Esophagus muscularis mucosa (tissue), 4 donors: Measurements from ENCODE around the gene ARPC1A. TPM values are rescaled to one million over a fixed set of nuclear protein-coding genes. Genes with fewer than 3 reads are reported as not detected.

ENCODE experiments used
- DNase-seq: peaks from one replicate; pipeline ENCODE4 v3.0.0-alpha.2; 2017; ENCODE audit errors: extremely low spot score
- H3K27ac ChIP-seq, 4 donors: fragments of 200-600 bp; sonication (generic); replicated peaks in 1 of 4; 1 replicate in 3 of 4; 2 replicates in 1 of 4; pipeline ENCODE4 v1.5.1; 2016 to 2019; ENCODE audit warnings: mild to moderate bottlenecking in 1 of 4
- H3K27me3 ChIP-seq, 4 donors: fragments of 200-600 bp; sonication (generic); one replicate each; pipeline versions ENCODE4 v1.5.1 to v1.6.0; 2016 to 2019
- H3K36me3 ChIP-seq, 4 donors: fragments of 200-600 bp; sonication (generic); one replicate each; pipeline ENCODE4 v1.5.1; 2016 to 2019
- H3K4me1 ChIP-seq, 4 donors: fragments of 200-600 bp; sonication (generic); one replicate each; pipeline ENCODE4 v1.5.1; 2016 to 2019
- H3K4me3 ChIP-seq, 4 donors: fragments of 200-600 bp; sonication (generic); 1 replicate in 2 of 4; 2 replicates in 2 of 4; pipeline ENCODE4 v1.5.1; 2016 to 2019; ENCODE audit warnings: mild to moderate bottlenecking in 4 of 4, moderate library complexity in 1 of 4
- H3K9me3 ChIP-seq, 4 donors: fragments of 200-600 bp; sonication (generic); 1 replicate in 3 of 4; 2 replicates in 1 of 4; pipeline ENCODE4 v1.5.1; 2016 to 2019
- CTCF ChIP-seq, 3 experiments: fragments of 200-600 bp in 2 of 3; fragments of 450-650 bp in 1 of 3; sonication (generic) in 2 of 3; IDR thresholded peaks; one replicate each; pipeline ENCODE4 v1.5.1; 2017 to 2019; ENCODE audit warnings: antibody characterized with exemption in 3 of 3, mild to moderate bottlenecking in 2 of 3, moderate library complexity in 1 of 3
- EP300 ChIP-seq: sonication (generic); formaldehyde crosslinking; IDR thresholded peaks from one replicate; pipeline ENCODE4 v1.6.1; 2017; ENCODE audit warnings: antibody characterized with exemption
- POLR2A ChIP-seq: fragments of 450-650 bp; IDR thresholded peaks from one replicate; pipeline ENCODE4 v1.6.1; 2017; ENCODE audit warnings: antibody characterized with exemption, moderate library complexity, mild to moderate bottlenecking, low read depth
- POLR2AphosphoS5 ChIP-seq, 2 donors: sonication (generic); formaldehyde crosslinking; IDR thresholded peaks; one replicate each; pipeline ENCODE4 v1.6.1; 2017; ENCODE audit warnings: antibody characterized with exemption in 2 of 2
- WGBS: methylation state at CpG from one replicate; pipeline ENCODE4 v1.1.5; 2018; 5-methylcytosine and 5-hydroxymethylcytosine counted together
- intact Hi-C: fragments of 100-400 bp; cut with DNase I; formaldehyde crosslinking; loops from one replicate; pipeline ENCODE4 v1.15.1; 2023
- total RNA-seq, 4 donors: library from RNA; depleted of rRNA; stranded (reverse); fragments of >200 nt; gene quantifications; one replicate each; pipeline versions ENCODE4 v1.1.0 to v1.2.1, GENCODE V29; 2016

Gene ARPC1A
- total RNA-seq, 4 donors from 2014 or later, result 83.1 to 105 (median 99.8) TPM

GRCh38 chr7:99301496-99301895 lies 24.2 kb upstream of the ARPC1A start:
- Histone ChIP-seq H3K27ac (no peak overlapping the region), H3K4me1 (no peaks in the 10 kb centered on the region), H3K9me3 (no peaks in the 10 kb centered on the region), H3K4me3 (no peak overlapping the region), H3K27me3 (no peaks in the 10 kb centered on the region), H3K36me3 (no peaks in the 10 kb centered on the region)
- TF ChIP-seq POLR2AphosphoS5 (IDR thresholded peaks at IDR 0.05) (no peak), CTCF (IDR thresholded peaks at IDR 0.05) (no peak), EP300 (no peak), POLR2A (no peak)
- intact Hi-C loops, result no loop called here
- WGBS, result 91% methylated on average over 19 of the region's 19 CpGs
- no peak for DNase-seq

GRCh38 chr7:99305473-99306260 lies 20.0 kb upstream of the ARPC1A start:
- H3K4me1 ChIP-seq, result no peaks in the 10 kb centered on the region
- H3K27ac ChIP-seq, result no peak overlapping the region
- intact Hi-C loops, result no loop called here
- WGBS, result 88% methylated on average over 16 of the region's 16 CpGs
- peaks cover 0 to 11% (median 3%) of the 10 kb centered on the region in 4 donors for H3K9me3 ChIP-seq
- no peaks in the 10 kb centered on the region for H3K36me3 ChIP-seq
- no peak overlapping the region for H3K4me3 ChIP-seq
- DNase-seq, result no peak
- TF ChIP-seq POLR2AphosphoS5 (IDR thresholded peaks at IDR 0.05) (no peak), EP300 (no peak), POLR2A (no peak), CTCF (IDR thresholded peaks at IDR 0.05) (no peak)
- no peaks in the 10 kb centered on the region for H3K27me3 ChIP-seq

- 89% methylated on average over 7 of the region's 7 CpGs for WGBS
- peaks cover 0 to 11% (median 3%) of the 10 kb centered on the region in 4 donors for H3K9me3 ChIP-seq
- TF ChIP-seq POLR2A, result no peak
- intact Hi-C loops, result no loop called here
- no peaks in the 10 kb centered on the region for H3K36me3 ChIP-seq
- peaks cover 0 to 8% (median 7%) of the 10 kb centered on the region in 4 donors for H3K4me1 ChIP-seq
- no peak for DNase-seq
- no peaks in the 10 kb centered on the region for H3K27me3 ChIP-seq
- H3K27ac ChIP-seq, result no peak overlapping the region
- no peak overlapping the region for H3K4me3 ChIP-seq
These were observed 17.1 kb upstream of the ARPC1A start for GRCh38 chr7:99308461-99309074.

- 93% methylated on average over 7 of the region's 7 CpGs for WGBS
- intact Hi-C loops, result no loop called here
- Histone ChIP-seq H3K27me3 (no peaks in the 10 kb centered on the region), H3K36me3 (no peaks in the 10 kb centered on the region), H3K27ac (no peak overlapping the region), H3K9me3 (peaks cover 0 to 11% (median 3%) of the 10 kb centered on the region in 4 donors), H3K4me1 (peaks cover 0 to 8% (median 7%) of the 10 kb centered on the region in 4 donors), H3K4me3 (no peak overlapping the region)
- no peak for TF ChIP-seq CTCF (IDR thresholded peaks at IDR 0.05)
- no peak for TF ChIP-seq POLR2A
- TF ChIP-seq EP300, result no peak
- TF ChIP-seq POLR2AphosphoS5 (IDR thresholded peaks at IDR 0.05), result no peak
- DNase-seq, result no peak
These were observed 16.6 kb upstream of the ARPC1A start for GRCh38 chr7:99309111-99309510.

GRCh38 chr7:99310004-99310403 lies 15.7 kb upstream of the ARPC1A start:
- no peak overlapping the region for H3K27ac ChIP-seq
- H3K4me3 ChIP-seq, result no peak overlapping the region
- WGBS, result 97% methylated on average over 4 of the region's 4 CpGs
- peaks cover 0 to 8% (median 7%) of the 10 kb centered on the region in 4 donors for H3K4me1 ChIP-seq
- H3K9me3 ChIP-seq, result peaks cover 0 to 11% (median 3%) of the 10 kb centered on the region in 4 donors
- DNase-seq, result no peak
- TF ChIP-seq CTCF (IDR thresholded peaks at IDR 0.05), result no peak
- no peak for TF ChIP-seq POLR2A
- no peak for TF ChIP-seq EP300
- TF ChIP-seq POLR2AphosphoS5 (IDR thresholded peaks at IDR 0.05), result no peak
- H3K27me3 ChIP-seq, result no peaks in the 10 kb centered on the region
- no peaks in the 10 kb centered on the region for H3K36me3 ChIP-seq
- intact Hi-C loops, result loop anchor here (5.0 kb wide), 1 partner anchor 168 kb away; the partner anchor contains the start of gene SMURF1
